SK-N-SH (cell line): ENCODE measurements around the gene PHYH.

Experiments used
- EP300 ChIP-seq, 2 experiments: IDR thresholded peaks; 2 replicates each; pipeline versions ENCODE4 v1.4.0 to v1.6.1; 2012; ENCODE audit warnings: borderline replicate concordance in 1 of 2, low read depth in 1 of 2, low read length in 1 of 2
- GATA2 ChIP-seq: sonication (generic); formaldehyde crosslinking; IDR thresholded peaks from 2 replicates; pipeline ENCODE4 v1.5.0; 2020; ENCODE audit warnings: mild to moderate bottlenecking, missing genetic modification reagents
- JUND ChIP-seq: IDR thresholded peaks from 2 replicates; pipeline ENCODE4 v1.4.0; 2012
- RXRA ChIP-seq: IDR thresholded peaks from 2 replicates; pipeline ENCODE4 v1.4.0; 2012; ENCODE audit warnings: low read depth, mild to moderate bottlenecking, borderline replicate concordance
- TEAD4 ChIP-seq: IDR thresholded peaks from 2 replicates; pipeline ENCODE4 v1.4.0; 2012; ENCODE audit warnings: mild to moderate bottlenecking, borderline replicate concordance; ENCODE audit not compliant: insufficient read depth
- TF ChIP-seq, protein P1 (sequence below): fragments of 200-600 bp; sonication (generic); IDR thresholded peaks from 2 replicates; pipeline ENCODE4 v1.6.1; 2017; ENCODE audit warnings: antibody characterized with exemption, mild to moderate bottlenecking, moderate library complexity
- TF ChIP-seq, protein P2 (sequence below): IDR thresholded peaks from 2 replicates; pipeline ENCODE4 v1.6.1; 2012; ENCODE audit warnings: mild to moderate bottlenecking, low read depth, low read length, moderate library complexity
- TF ChIP-seq, protein P3 (sequence below): IDR thresholded peaks from 2 replicates; pipeline ENCODE4 v1.4.0; 2012; ENCODE audit warnings: low read depth, borderline replicate concordance
- TF ChIP-seq, protein P4 (sequence below): fragments of 150-350 bp; IDR thresholded peaks from 2 replicates; pipeline ENCODE4 v1.6.1; 2016; ENCODE audit warnings: mild to moderate bottlenecking, low read depth, low read length

DNA sequence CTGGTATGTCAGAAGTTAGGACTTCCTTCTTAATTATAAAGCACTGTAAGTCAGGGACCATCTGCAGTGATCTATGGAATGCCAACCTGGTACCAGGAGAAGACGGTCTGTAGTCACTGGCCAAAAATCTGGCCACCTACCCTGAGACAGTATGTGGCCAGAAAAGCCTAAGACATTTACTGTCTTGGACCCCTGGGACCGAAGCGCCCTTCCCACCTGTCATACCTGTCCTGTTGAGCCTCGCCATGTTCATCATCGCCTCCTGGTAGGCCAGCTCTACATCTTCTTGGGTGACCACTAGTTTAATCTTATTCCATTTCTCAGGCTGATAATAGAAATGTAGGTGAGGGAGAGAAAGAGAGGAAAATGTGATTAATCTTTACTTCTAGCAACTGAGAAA, 28.3 kb upstream of the PHYH start:
- TF ChIP-seq, protein P1, sequence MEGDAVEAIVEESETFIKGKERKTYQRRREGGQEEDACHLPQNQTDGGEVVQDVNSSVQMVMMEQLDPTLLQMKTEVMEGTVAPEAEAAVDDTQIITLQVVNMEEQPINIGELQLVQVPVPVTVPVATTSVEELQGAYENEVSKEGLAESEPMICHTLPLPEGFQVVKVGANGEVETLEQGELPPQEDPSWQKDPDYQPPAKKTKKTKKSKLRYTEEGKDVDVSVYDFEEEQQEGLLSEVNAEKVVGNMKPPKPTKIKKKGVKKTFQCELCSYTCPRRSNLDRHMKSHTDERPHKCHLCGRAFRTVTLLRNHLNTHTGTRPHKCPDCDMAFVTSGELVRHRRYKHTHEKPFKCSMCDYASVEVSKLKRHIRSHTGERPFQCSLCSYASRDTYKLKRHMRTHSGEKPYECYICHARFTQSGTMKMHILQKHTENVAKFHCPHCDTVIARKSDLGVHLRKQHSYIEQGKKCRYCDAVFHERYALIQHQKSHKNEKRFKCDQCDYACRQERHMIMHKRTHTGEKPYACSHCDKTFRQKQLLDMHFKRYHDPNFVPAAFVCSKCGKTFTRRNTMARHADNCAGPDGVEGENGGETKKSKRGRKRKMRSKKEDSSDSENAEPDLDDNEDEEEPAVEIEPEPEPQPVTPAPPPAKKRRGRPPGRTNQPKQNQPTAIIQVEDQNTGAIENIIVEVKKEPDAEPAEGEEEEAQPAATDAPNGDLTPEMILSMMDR, result no peak
- TF ChIP-seq JUND, result no peak
- TF ChIP-seq EP300 (IDR thresholded peaks at IDR 0.05; ENCODE audit: borderline replicate concordance in 1 of 2, low read depth in 1 of 2, low read length in 1 of 2), result no peak
- TF ChIP-seq, protein P2, sequence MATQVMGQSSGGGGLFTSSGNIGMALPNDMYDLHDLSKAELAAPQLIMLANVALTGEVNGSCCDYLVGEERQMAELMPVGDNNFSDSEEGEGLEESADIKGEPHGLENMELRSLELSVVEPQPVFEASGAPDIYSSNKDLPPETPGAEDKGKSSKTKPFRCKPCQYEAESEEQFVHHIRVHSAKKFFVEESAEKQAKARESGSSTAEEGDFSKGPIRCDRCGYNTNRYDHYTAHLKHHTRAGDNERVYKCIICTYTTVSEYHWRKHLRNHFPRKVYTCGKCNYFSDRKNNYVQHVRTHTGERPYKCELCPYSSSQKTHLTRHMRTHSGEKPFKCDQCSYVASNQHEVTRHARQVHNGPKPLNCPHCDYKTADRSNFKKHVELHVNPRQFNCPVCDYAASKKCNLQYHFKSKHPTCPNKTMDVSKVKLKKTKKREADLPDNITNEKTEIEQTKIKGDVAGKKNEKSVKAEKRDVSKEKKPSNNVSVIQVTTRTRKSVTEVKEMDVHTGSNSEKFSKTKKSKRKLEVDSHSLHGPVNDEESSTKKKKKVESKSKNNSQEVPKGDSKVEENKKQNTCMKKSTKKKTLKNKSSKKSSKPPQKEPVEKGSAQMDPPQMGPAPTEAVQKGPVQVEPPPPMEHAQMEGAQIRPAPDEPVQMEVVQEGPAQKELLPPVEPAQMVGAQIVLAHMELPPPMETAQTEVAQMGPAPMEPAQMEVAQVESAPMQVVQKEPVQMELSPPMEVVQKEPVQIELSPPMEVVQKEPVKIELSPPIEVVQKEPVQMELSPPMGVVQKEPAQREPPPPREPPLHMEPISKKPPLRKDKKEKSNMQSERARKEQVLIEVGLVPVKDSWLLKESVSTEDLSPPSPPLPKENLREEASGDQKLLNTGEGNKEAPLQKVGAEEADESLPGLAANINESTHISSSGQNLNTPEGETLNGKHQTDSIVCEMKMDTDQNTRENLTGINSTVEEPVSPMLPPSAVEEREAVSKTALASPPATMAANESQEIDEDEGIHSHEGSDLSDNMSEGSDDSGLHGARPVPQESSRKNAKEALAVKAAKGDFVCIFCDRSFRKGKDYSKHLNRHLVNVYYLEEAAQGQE, result no peak
- TF ChIP-seq RXRA, result no peak
- no peak for TF ChIP-seq GATA2 (CRISPR knock-in tag)
- TF ChIP-seq, protein P3, sequence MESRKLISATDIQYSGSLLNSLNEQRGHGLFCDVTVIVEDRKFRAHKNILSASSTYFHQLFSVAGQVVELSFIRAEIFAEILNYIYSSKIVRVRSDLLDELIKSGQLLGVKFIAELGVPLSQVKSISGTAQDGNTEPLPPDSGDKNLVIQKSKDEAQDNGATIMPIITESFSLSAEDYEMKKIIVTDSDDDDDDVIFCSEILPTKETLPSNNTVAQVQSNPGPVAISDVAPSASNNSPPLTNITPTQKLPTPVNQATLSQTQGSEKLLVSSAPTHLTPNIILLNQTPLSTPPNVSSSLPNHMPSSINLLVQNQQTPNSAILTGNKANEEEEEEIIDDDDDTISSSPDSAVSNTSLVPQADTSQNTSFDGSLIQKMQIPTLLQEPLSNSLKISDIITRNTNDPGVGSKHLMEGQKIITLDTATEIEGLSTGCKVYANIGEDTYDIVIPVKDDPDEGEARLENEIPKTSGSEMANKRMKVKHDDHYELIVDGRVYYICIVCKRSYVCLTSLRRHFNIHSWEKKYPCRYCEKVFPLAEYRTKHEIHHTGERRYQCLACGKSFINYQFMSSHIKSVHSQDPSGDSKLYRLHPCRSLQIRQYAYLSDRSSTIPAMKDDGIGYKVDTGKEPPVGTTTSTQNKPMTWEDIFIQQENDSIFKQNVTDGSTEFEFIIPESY, result no peak
- TF ChIP-seq, protein P4, sequence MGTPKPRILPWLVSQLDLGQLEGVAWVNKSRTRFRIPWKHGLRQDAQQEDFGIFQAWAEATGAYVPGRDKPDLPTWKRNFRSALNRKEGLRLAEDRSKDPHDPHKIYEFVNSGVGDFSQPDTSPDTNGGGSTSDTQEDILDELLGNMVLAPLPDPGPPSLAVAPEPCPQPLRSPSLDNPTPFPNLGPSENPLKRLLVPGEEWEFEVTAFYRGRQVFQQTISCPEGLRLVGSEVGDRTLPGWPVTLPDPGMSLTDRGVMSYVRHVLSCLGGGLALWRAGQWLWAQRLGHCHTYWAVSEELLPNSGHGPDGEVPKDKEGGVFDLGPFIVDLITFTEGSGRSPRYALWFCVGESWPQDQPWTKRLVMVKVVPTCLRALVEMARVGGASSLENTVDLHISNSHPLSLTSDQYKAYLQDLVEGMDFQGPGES, result no peak
- TF ChIP-seq TEAD4, result no peak
